Activated CD4-positive, alpha-beta T cell treated with anti-CD3 and anti-CD28 coated beads for 1 hour (primary cell): ENCODE measurements around the gene PLXNA2.

Experiments used
- DNase-seq: peaks from one replicate; pipeline ENCODE4 v3.0.0-alpha.2; 2020

PLXNA2 gene

DNA sequence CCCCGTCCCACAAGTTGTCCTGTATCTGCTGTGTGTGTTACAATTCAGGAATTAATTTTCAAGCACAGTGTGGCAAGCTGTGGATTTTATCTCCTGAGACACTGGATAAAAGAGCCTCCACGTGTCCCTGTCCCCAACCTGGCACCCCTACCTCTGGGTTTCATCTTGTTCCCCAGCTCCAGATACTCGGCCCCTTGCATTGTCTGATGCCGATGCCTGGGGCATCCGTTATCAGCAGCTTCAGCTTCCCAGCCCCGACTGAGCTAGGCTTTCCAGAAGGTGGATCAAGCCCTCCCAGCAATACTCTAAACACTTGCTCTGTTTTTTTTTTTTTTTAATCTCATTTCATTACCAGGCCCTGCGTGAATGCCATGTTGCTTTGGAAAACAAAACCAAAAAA is 159.4 kb downstream of the PLXNA2 start:
- DNase-seq, result no peak

DNA sequence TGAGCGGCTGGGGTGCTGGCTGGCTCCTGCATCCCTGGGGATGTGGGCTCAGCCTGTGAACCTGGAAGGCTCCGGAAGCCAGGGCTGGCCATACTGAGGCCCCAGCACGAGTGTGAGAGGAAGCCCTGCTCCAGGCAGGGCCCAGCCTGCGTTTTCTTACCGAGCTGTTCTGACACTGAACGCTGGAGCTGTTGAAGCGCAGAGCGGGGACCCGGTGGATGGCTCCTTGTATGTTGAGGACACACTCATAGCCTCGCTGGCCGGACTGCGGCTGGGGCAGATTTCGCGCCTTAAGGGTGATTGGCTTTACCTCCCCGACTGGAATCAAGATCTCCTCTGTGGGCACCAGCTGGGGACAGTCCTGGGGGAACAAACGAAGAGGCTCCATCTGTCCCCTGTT is 160.0 kb downstream of the PLXNA2 start:
- DNase-seq, result no peak

DNA sequence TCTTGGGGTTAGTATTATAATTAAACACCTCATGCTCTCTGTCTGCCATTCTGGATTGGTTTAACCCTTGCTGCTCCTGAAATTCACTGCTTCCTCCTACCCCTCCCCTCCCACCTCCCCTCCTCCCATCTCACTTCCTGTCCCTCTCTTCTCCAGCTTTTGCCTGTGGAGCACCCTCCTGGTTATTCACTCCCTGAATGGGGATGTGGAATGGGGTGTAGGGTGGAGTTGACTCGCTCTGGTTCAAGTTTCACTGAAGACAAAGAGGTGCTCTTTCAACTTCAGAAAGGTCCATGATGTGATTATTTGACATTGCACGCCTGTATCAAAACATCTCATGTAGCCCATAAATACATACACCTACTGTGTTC is 160.5 kb downstream of the PLXNA2 start:
- DNase-seq, result no peak

DNA sequence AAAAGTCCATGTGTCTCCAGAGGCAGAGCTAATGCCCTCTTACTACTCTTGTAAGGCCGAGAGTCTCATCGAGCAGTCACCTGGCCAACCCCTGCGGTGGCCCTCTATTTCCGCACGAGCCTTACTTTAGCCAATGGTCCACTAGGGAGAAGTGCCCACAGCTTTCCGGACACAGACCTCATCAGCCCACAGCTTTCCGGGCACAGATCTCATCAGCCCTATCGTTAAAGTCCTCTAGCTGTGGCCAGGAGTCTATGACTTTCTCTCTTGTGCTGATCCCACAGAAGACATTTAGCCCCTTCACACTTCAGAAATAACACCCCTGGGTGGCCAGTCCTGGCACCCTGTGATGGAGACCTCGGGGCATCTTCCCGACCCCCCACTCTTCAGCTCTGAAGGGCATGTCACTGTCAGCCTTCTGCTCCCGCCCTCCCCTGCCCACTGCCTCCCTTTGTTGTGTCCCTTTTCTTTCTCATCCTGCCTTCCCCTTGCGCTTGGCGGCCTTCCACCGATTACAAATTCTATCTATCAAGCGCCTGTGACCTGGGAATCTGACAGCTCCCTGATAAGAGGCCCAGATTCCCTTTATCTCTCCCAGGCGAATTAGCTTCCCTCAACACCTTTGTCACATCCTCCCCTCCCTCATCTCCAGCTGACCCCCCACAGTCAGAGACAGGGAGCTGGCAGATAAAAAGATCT is 161.0 kb downstream of the PLXNA2 start:
- DNase-seq, result no peak

DNA sequence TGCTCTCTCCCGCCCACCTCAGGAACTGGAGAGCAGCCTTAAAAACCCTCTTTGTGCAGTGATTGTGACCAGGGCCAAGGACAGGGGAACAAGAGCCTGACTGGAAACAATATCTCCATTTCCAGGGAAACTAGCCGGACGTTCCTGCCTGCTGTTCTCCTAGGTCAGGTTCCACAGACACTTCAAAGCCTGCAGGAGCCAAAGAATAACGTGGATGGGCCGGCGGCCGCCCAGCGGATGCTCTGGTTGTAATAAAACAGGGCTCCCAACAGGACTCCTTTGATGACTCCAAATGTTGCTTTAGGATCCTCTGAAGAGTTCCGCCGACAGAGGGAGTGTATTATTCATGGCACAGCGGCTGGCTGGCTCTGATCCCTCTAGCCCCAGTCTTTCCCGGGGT is 162.2 kb downstream of the PLXNA2 start:
- no peak for DNase-seq

DNA sequence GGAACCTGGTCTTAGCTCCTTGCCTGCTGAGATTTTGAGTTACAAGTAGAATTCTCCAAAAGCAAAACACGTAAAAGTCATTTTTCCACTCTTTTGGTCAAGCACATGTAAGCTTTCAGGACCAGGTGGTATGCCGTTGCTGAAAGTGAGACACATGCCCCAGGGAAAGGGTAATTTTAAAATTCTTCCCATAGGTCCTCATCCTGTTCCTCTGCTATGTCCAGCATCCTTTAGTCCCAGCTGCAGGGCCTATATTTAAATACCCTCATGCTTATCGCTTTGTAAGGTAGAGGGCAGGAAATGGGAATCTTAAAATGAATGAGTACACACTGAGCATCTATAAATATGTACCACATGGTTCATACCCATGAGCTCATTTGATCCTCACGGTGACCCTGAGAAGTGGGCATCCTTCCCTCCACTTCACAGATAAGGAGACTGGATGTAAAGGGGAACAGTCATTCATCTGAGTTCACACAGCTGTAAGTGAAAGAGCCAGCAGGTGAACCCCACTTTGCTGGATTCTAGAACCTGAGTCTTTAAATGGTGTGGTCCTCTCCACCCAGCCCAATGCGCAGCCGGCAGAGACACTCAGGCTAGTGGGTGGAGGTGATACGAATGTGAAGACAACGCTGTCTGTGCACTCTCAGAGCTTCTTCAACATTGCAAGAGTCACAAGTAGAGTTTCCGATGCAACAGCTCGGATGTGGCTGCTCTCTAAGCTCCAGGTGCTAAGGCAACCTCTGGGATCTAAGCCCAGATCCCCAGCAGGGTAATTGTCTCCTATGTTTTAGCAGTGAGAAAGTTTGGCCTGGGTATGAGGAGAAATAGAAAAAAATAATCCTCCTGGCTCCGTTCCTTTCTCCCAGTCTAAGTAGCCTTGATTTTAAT is 163.5 kb downstream of the PLXNA2 start:
- DNase-seq, result no peak

DNA sequence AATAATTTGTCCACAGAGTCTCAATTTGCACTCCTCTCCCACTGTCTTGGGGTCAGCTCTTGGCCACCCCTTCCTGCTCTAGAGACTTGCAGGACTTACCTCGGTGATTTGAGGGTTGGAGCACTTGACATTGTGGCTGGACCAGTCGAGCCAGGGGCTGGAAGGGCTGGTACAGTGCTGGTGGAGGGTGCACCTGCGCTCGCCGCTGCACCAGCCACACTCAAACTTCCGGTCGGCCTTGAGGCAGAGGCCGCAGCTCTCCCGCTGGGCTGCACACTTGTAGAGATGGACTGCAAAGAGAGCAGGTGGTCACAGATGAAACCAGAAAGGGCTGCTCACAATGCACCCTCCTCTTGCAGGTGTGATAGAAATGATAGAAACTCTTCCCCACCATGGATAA is 165.0 kb downstream of the PLXNA2 start:
- DNase-seq, result no peak

DNA sequence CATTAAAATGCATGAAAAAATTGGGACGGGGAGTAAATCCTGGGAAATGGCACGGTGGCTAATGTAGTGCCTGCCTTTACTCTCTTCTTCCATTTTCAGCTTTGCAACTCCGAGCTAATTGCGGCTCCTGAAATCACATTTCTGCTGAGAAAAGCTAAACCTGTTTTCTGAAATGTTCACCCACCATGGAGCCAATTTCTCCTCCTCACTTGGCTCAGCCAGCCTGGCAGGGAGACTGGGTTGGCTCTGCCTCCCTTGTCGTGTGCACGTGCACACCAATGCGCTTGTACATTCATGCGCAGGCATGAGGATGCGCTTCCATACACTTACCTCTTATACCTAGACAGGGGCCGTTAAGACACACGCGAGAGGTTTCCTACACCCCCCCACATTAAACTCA is 165.4 kb downstream of the PLXNA2 start:
- DNase-seq, result no peak

DNA sequence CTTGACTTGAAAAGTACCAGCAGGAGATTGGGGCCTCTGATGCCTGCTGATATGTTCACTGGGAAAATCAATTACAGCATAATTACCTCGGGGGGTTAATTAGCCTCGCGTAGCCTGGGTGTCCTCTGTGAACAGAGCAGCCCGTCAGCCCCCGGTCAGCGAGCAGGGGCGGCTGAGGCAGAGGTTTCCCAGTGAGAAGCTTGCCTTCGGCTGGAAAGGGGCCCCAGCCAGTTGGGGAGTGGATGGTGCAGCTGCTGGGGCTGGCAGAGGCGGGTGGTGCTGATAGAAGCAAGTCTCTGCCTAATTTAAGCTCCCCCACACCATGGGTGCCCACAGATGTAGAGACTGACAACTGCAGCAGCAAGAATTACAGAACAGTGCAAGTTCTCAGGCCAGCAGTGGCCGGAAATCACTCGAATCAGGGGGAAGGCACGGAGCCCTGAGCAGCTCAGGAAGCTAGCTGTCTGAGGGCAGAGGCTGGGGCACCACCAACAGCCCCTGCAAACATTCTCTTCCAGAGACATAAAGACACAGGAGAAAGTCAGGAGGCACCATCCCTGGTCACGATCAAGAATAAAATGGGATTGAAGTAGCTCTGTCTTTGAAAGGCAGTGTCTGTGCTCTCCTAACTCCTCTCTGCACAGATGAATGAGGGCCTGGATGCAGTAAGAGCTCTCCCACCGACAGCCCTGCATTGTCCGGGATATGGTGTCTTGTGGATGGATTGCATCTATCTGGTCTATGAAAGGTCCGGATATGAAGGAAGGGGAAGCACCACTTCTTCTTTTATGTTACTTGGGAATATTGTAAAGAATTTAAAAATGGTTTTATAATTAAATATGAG is 166.7 kb downstream of the PLXNA2 start:
- no peak for DNase-seq

DNA sequence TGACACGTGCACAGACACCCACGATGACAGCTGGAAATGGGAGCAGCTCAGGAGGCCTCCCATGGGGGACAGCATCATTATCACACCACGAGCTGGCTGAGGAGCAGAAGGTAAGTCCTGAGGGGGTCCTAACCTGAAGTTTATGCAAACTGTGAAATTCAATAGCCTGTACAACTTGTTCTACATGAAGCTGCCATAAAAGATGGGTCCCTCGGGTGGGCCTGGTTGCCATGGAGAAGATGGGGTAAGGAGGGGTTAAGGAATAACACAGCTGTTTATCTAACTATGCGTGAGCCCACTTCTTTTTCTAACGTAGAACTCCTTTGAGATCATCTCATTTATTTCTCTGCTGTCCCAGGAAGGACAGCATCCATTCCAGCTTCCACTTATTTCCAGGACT is 169.8 kb downstream of the PLXNA2 start:
- DNase-seq, result no peak

DNA sequence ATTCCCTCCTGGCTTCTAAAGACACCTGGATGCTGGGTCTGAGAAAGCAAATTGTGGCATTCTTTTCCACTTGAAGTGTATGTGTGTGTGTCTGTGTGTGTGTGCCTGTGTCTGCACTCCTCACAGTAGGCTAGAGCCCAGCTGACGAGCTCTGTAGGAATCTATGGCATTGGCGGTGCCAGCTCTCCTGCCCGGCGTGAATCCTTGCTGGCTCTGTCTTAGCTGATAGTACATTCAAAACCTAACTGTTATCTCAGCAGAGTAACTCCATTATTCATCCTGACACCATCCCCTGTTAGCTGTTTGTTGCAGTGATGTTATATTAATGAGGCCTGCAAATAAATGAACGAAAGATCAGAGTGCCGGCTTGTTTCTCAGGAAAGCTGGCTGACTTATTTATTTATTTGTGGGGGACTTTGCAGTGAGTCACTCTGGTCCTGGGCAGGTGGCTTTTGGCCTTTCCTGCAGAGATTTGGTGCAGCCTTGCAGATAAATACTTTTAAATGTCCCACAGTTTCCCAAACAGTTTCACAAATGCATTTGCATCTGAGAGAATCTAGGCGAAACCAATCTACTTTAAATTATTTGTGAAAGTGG is 172.7 kb downstream of the PLXNA2 start:
- no peak for DNase-seq

DNA sequence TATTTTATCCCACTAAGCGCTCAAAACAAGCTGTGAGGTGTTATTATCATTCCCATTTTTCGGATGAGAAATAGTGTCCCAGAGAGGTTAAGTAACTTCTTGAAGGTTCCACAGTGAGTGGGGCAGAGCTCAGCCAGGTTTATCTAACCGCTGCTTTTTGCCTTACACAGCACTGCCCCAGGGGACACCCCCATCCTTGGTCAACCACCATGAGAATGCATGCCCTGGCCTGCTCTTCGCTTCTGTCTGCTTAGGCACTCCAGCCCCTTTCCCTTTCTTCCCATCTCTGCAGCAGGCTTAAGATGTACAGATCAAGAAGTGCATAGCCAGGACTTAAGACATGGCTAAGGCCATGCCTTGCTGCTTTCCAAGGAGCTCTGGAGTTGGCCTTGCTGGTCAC is 174.3 kb downstream of the PLXNA2 start:
- no peak for DNase-seq

DNA sequence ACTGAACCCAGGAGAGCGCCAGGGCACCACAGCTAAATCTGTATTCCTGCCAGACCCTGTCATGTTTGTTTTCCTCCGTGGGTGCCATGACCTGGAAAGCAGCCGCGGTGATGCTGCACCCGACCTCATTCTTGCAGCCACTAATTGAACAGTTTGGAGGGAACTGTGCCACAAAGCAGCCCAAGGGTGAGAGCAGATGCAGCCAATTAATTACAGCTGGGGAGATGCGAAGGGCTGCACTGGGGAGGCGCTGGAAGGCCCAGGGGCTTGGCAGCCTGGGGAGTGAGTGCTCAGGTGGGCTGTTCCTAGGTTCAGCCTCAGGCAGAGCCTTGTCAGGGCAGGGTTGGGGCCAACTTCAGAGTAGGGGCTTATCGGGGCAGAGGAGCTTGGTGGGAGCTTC is 174.9 kb downstream of the PLXNA2 start:
- DNase-seq, result no peak

DNA sequence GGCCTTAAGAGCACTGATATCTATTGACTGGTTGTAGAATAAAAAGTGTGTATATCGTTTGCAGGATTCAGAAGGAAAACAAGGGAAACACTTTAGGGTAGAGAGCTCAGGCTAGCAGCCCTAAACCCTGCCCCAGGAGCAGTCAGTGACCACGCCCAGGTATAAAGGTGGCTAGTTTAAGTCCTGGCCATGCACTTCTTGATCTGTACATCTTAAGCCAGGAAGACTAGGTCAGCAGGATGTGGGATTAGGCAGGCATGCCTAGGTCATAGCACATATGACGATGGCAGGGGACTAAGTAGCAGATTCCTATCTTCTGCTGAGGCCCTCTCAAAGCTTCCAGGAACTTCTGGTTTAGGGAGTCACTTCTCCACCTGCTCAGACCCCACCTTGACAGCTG is 175.3 kb downstream of the PLXNA2 start:
- DNase-seq, result no peak

DNA sequence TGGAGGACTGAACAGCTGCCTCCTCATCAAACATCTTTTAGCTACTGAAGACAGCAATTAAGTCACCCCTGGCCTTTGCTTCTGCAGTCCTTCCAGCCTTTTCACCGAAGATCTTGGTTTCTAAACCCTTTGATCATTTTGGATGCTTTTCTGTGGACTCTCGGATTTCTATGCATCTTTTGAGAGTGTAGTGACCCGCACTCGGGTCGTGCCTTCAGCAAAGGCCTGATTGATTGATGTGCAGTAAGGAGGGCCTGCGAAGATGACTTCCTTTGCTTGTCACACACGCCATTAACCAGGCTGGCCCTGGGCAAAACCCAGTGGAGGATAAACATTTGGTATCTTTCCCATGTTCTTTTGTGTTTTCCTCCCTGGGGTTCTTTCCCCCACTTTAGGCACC is 175.8 kb downstream of the PLXNA2 start:
- no peak for DNase-seq

DNA sequence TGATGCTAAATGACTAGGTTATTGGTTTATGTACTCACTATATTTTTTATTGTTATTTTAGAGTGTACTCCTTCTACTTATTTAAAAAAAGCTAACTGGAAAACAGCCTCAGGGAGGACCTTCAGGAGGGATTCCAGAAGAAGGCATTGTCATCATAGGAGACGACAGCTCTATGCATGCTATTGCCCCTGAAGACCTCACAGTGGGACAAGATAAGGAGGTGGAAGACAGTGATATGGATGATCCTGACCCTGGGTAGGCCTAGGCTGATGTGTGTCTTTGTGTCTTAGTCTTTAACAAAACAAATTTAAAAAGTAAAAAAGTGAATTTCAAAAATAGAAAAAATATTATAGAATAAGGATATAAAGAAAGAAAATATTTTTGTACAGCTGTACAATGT is 177.6 kb downstream of the PLXNA2 start:
- no peak for DNase-seq

DNA sequence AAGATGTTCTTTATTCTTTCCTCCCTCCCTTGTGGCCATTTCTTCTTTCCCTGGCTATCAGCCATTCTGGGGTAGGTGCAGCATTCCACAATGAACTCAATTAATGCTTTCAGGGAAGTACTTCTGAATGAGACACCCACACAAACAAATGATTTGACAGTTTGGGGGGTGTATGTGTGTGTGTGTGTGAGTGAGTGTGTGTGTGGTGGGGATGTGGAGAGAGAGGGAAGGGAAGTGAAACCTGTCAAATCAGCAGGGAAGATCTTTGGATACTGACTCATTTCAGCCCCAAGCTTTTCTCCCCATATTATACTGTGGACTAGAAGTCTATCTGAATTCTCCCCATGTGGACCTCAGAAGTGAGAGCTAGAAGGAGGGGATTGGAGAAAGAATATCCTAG is 178.3 kb downstream of the PLXNA2 start:
- no peak for DNase-seq

DNA sequence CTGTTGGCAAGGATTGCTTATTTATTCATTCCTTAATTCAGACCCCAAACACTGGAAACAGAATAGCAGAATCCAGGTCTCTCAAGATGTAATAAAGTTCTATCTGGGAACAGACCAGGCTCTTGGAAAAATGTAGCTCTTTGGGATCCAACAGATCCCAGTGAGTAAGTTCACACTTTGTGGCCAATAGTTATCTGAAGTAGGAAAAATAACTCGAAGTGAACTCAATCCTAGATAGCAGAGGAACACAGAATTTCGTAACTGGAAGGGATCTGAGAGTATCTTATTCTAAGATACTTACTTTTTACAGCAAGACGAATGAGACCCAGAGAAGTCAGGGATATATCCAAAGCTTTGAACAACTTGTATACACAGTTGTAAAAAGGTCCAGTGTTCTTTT is 182.6 kb downstream of the PLXNA2 start:
- no peak for DNase-seq

DNA sequence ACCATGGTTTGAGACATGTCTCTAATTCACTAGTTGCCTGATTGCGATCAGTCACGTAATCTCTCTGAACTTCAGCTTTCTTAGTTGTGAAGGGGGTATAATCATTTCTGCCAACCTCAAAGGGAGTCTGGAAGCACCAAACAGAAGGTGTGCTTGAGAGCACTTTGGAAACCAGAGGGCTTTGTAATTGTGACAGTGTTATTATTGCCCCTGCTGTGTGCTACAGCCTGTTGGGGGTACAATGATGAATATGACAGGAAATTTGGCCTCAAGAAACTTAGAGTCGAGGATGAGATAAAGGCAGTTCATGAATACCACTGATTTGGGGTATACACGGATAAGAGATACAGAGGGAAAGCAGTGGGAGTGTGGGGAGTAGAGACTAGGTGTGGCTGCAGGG is 183.1 kb downstream of the PLXNA2 start:
- DNase-seq, result no peak

DNA sequence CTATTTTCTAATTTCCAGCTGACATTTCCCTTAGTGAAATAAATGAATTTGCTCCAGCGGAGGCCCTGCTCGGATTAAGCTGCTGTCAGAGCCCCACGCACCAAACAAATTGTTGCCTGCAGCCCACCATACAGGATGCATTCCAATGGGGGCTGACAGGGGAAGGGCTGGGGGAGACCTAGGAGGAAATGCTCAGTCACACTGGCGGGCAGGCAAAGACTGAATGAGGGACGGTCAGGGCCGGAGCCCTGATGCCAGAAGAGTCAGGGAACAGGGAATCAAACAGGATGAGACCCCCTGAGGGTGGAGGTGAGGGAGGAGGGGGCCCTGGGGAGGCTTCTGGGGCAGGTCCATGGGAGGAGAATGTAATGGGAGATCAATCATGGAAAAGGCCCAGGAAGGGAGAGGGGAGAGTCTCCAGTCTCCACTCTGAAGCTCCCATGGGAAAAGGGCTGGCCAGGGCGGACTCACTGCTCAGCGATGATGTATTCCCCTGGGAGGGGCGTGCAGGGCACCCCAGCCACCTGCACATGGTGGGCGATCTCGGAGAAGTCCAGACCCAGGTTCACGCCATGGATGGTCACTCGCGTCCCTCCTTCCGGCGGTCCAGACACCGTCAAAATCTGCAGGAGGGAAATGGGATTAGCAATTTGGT is 183.8 kb downstream of the PLXNA2 start:
- no peak for DNase-seq

DNA sequence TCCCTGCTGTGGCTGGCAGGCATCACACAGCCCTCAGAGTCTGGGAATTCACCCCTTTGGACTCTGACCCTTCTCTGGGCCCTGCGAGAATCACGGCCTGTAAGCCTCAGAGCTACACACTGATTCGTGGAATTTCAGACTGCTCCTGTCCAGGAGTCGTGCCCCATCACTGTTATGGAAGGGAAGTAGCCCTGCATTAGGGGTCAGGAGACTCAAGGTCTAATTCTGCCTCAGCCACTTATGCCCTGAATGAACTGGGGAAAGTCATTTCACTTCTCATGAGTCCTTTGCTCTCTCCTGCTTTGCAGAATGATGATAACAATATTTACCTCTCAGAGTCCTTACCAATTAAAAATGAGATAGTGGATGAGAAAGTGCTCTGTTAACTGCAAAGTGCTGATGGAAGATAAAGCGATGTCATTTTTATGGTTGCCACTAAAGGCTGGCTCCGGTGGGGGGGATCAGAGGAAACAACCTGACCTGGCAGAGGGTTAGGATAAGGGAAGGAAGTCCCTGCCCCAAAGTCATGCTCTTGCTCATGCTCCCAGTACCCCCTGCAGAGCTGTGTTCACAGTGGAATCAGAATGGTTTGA is 184.7 kb downstream of the PLXNA2 start:
- no peak for DNase-seq

DNA sequence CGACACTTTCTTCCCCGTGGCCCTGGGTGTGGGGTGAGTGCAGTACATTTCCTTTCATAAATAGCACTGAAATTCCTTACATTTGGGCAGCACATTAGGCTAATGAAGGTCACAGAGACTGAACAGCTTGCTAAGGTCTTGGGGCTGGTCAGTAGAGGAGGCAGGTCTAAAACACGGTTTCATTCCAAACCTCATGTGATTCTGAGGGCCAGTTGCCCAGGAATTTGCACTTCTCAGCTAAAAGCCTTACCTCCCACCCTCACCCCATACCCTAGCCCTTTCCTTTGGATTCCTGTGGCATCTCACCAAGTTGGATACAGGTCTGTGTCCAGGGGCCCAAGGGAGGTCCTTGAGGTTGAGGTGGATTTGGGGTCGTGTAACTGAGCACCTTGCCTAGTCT is 185.4 kb downstream of the PLXNA2 start:
- no peak for DNase-seq
